ENCODE measurements around the gene UBC. TPM values are rescaled to one million over a fixed set of nuclear protein-coding genes. Genes with fewer than 3 reads are reported as not detected.
"Not testable (repeated sequence)": the region's sequence is repeated elsewhere in the genome, so short reads cannot be mapped to it uniquely, and the experiment has no call there.

Gene UBC
- total RNA-seq, 2 donors from 2014 or later, result 938 to 1,145 TPM

- Histone ChIP-seq H3K4me1 (no peaks in the 10 kb centered on the region), H3K36me3 (no peaks in the 10 kb centered on the region), H3K27me3 (no peaks in the 10 kb centered on the region), H3K27ac (no peak overlapping the region), H3K9me3 (no peaks in the 10 kb centered on the region), H3K4me3 (no peak overlapping the region)
- no peak for TF ChIP-seq CTCF (IDR thresholded peaks at IDR 0.05)
- no peak for DNase-seq (ENCODE audit: low spot score)
These were observed 31.0 kb downstream of the UBC start for GRCh38 chr12:124883263-124884130.

DNA sequence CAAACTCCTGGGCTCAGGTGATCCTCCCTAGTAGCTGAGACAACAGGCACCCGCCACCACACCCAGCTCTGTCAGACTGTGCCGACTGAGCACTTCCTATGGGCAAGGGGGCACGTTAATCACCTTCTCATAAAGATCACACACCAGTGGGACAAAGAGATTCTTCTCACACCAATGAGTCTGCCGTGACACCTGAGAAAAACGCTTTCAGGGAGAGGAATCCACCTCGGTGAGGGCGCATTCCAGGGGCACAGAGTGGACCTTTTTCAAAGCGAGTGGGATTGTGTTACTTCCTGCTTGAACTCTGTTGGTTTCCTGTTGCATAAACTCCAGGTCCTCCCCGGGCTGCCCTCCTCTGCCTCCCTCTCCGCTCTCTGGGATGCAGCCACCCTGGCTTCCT, 33.3 kb downstream of the UBC start:
- Histone ChIP-seq H3K27me3 (no peaks in the 10 kb centered on the region), H3K4me1 (no peaks in the 10 kb centered on the region), H3K9me3 (no peaks in the 10 kb centered on the region), H3K36me3 (no peaks in the 10 kb centered on the region), H3K27ac (no peak overlapping the region), H3K4me3 (no peak overlapping the region)
- TF ChIP-seq CTCF (IDR thresholded peaks at IDR 0.05), result no peak
- DNase-seq (ENCODE audit: low spot score), result no peak

DNA sequence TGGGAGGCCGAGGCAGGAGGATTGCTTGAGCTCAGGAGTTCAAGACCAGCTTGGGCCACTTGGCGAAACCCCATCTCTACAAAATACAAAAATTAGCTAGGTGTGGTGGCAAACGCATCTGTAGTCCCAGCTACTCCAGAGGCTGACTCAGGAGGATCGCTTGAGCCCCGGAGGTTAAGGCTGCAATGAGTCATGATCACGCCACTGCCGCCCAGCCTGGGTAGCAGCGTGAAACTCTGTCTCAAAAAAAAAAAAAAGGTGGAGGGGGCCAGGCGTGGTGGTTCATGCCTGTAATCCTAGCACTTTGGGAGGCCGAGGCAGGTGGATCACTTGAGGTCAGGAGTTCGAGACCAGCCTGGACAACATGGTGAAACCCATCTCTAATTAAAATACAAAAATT, 34.1 kb downstream of the UBC start:
- H3K4me1 ChIP-seq; H3K4me3 ChIP-seq; H3K27ac ChIP-seq; H3K36me3 ChIP-seq; H3K9me3 ChIP-seq; H3K27me3 ChIP-seq; DNase-seq (ENCODE audit: low spot score): not testable (repeated sequence)

DNA sequence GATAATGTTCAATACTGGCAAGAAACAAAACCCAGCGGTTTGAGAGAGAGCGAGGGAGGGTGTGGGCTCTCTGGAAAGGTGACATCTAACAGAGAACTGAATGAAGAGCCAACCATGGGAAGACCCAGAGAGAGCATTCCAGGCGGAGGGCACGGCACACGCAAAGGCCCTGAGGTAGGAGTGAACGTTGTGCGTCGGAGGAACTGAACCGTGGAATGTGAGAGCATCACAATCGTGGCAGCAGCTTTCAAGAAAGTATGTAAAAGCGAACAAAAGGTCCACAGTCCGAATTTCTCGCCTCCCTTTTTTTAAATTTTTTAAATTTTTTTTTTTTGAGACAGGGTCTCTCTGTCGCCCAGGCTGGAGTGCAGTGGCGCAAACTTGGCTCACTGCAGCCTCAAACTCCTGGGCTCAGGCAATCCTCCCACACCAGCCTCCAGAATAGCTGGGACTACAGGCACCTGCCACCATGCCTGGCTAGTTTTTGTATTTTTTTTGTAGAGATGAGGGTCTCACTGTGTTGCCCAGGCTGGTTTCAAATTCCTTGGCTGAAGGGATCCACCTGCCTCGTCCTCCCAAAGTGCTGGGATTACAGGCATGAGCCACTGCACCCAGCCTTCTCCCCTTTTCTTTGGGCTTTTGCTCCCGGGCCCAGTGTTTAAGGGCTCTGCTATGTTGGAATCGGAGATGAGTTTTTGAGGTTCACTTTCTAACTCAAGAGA, 35.5 kb downstream of the UBC start:
- Histone ChIP-seq H3K9me3 (no peaks in the 10 kb centered on the region), H3K27ac (no peak overlapping the region), H3K27me3 (no peaks in the 10 kb centered on the region), H3K4me3 (no peak overlapping the region), H3K36me3 (no peaks in the 10 kb centered on the region), H3K4me1 (no peaks in the 10 kb centered on the region)
- no peak for DNase-seq (ENCODE audit: low spot score)
- no peak for TF ChIP-seq CTCF (IDR thresholded peaks at IDR 0.05)

DNA sequence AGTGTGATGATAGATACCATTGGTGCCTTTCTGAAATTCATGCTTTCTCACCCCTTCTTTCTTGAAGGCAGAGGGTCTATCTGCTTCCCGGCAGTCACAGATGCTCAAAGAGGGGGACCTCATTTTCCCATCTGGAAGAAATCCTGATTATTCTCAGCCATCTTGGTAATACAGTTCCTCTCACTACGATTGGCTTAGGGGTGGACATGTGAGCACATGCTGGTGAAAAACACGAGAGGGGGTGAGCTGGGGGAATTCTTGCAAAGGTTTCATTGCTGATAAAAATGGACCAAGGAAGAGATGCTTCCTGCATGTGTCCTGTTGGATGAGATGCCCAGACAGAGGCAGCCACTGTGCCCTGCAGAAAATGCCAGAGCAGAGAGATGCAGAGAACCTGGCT, 37.0 kb downstream of the UBC start:
- no peak for TF ChIP-seq CTCF (IDR thresholded peaks at IDR 0.05)
- no peaks in the 10 kb centered on the region for H3K36me3 ChIP-seq
- H3K27me3 ChIP-seq, result no peaks in the 10 kb centered on the region
- H3K4me1 ChIP-seq, result no peaks in the 10 kb centered on the region
- no peaks in the 10 kb centered on the region for H3K9me3 ChIP-seq
- no peak overlapping the region for H3K27ac ChIP-seq
- no peak for DNase-seq (ENCODE audit: low spot score)
- H3K4me3 ChIP-seq, result no peak overlapping the region

GRCh38 chr12:124876171-124876570, 38.3 kb downstream of the UBC start:
- Histone ChIP-seq H3K27ac (no peak overlapping the region), H3K36me3 (no peaks in the 10 kb centered on the region), H3K4me3 (no peak overlapping the region), H3K27me3 (no peaks in the 10 kb centered on the region), H3K9me3 (no peaks in the 10 kb centered on the region), H3K4me1 (no peaks in the 10 kb centered on the region)
- no peak for DNase-seq (ENCODE audit: low spot score)
- no peak for TF ChIP-seq CTCF (IDR thresholded peaks at IDR 0.05)

Measured in right atrium auricular region (tissue), 2 donors.